Breast epithelium (tissue), 4 donors: ENCODE measurements around the gene IL12RB1. TPM values are rescaled to one million over a fixed set of nuclear protein-coding genes. Genes with fewer than 3 reads are reported as not detected.

Experiments used
- DNase-seq, 2 donors: peaks; one replicate each; pipeline ENCODE4 v3.0.0-alpha.2; 2019; ENCODE audit warnings: low spot score in 2 of 2
- H3K27ac ChIP-seq, 2 donors: fragments of 200-600 bp; sonication (generic) in 1 of 2; one replicate each; pipeline ENCODE4 v1.5.1; 2016 to 2019; ENCODE audit warnings: mild to moderate bottlenecking in 1 of 2
- H3K27me3 ChIP-seq, 2 donors: fragments of 200-600 bp; sonication (generic) in 1 of 2; one replicate each; pipeline versions ENCODE4 v1.5.1 to v1.6.0; 2017 to 2019; ENCODE audit warnings: control low read depth in 1 of 2, mild to moderate bottlenecking in 1 of 2
- H3K36me3 ChIP-seq: fragments of 200-600 bp; one replicate; pipeline ENCODE4 v1.5.1; 2019
- H3K4me1 ChIP-seq, 2 donors: fragments of 200-600 bp; sonication (generic); one replicate each; pipeline ENCODE4 v1.5.1; 2016 to 2019; ENCODE audit warnings: control low read depth in 1 of 2
- H3K4me3 ChIP-seq, 3 donors: fragments of 200-600 bp; sonication (generic); 1 replicate in 2 of 3; 2 replicates in 1 of 3; pipeline ENCODE4 v1.5.1; 2016 to 2019; ENCODE audit warnings: mild to moderate bottlenecking in 3 of 3, moderate library complexity in 2 of 3
- H3K9me3 ChIP-seq, 2 donors: fragments of 200-600 bp; sonication (generic) in 1 of 2; one replicate each; pipeline ENCODE4 v1.5.1; 2016 to 2019; ENCODE audit warnings: control low read depth in 1 of 2
- CTCF ChIP-seq, 3 donors: fragments of 450-650 bp; IDR thresholded peaks; one replicate each; pipeline ENCODE4 v1.5.1; 2016 to 2017; ENCODE audit warnings: antibody characterized with exemption in 3 of 3, mild to moderate bottlenecking in 3 of 3, moderate library complexity in 3 of 3
- POLR2A ChIP-seq: fragments of 450-650 bp; IDR thresholded peaks from one replicate; pipeline ENCODE4 v1.6.1; 2016; ENCODE audit warnings: antibody characterized with exemption, mild to moderate bottlenecking, moderate library complexity
- POLR2AphosphoS5 ChIP-seq, 3 donors: sonication (generic); formaldehyde crosslinking; IDR thresholded peaks; one replicate each; pipeline ENCODE4 v1.6.1; 2017; ENCODE audit warnings: antibody characterized with exemption in 3 of 3
- intact Hi-C: fragments of 100-400 bp; cut with DNase I; formaldehyde crosslinking; loops from one replicate; pipeline ENCODE4 v1.15.1; 2023; ENCODE audit warnings: low total_unique reads
- total RNA-seq, 3 donors: library from RNA; depleted of rRNA; stranded (reverse); fragments of >200 nt; gene quantifications; one replicate each; pipeline ENCODE4 v1.1.0, GENCODE V29; 2016

IL12RB1 gene
- total RNA-seq, 3 donors from 2014 or later = 0.98 to 2.1 (median 1.6) TPM

DNA sequence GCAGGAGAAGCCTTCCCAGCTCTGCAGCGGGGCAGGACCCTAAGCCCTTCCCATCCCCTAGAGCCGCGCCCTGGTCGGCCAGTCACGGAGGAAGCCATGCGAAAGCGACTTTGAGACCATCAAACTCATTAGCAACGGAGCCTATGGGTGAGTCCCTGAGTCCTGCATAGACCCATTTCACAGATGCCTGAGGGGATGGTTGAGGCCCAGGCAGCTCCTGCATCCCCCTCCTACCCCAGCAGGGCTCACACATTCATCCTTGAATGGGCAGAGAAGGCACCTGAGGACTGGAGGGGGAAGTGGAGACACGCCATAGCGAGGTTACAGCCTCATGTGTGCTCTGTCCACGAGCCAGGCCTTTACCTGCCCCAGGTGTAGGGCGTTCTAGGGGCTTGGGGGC is 42.1 kb upstream of the IL12RB1 start:
- Histone ChIP-seq H3K9me3 (no peaks in the 10 kb centered on the region), H3K27ac (no peak overlapping the region), H3K4me1 (no peaks in the 10 kb centered on the region), H3K4me3 (no peak overlapping the region), H3K36me3 (no peaks in the 10 kb centered on the region), H3K27me3 (no peaks in the 10 kb centered on the region)
- no peak for DNase-seq
- intact Hi-C loops = no loop called here
- no peak for TF ChIP-seq CTCF (IDR thresholded peaks at IDR 0.05)
- no peak for TF ChIP-seq POLR2AphosphoS5 (IDR thresholded peaks at IDR 0.05)
- no peak for TF ChIP-seq POLR2A

GRCh38 chr19:18128044-18128443 is 41.3 kb upstream of the IL12RB1 start:
- Histone ChIP-seq H3K4me3 (no peak overlapping the region), H3K9me3 (no peaks in the 10 kb centered on the region), H3K27me3 (no peaks in the 10 kb centered on the region), H3K4me1 (no peaks in the 10 kb centered on the region), H3K36me3 (no peaks in the 10 kb centered on the region), H3K27ac (no peak overlapping the region)
- TF ChIP-seq POLR2A (no peak), POLR2AphosphoS5 (IDR thresholded peaks at IDR 0.05) (no peak)
- intact Hi-C loops = no loop called here
- DNase-seq = no peak

GRCh38 chr19:18126097-18126496 is 39.4 kb upstream of the IL12RB1 start:
- H3K27ac ChIP-seq = no peak overlapping the region
- intact Hi-C loops = no loop called here
- no peaks in the 10 kb centered on the region for H3K9me3 ChIP-seq
- no peaks in the 10 kb centered on the region for H3K36me3 ChIP-seq
- no peak for TF ChIP-seq POLR2A
- TF ChIP-seq POLR2AphosphoS5 (IDR thresholded peaks at IDR 0.05) = no peak
- no peak for TF ChIP-seq CTCF (IDR thresholded peaks at IDR 0.05)
- H3K4me3 ChIP-seq = no peak overlapping the region
- no peaks in the 10 kb centered on the region for H3K27me3 ChIP-seq
- no peak for DNase-seq
- H3K4me1 ChIP-seq = no peaks in the 10 kb centered on the region

DNA sequence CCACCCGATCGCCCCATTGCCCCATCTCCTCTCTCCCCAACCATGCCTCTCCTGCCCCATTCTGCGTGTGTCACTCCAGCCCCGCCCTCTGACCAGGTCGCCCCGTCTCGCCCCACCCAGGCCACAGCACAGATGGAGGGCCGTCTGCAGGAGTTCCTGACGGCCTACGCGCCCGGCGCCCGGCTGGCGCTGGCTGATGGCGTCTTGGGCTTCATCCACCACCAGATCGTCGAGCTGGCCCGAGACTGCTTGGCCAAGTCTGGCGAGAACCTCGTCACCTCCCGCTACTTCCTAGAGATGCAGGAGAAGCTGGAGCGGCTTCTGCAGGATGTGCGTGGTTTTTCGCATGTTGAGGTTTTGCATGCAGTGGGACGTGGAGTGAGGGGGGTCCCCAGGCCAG is 37.1 kb upstream of the IL12RB1 start:
- TF ChIP-seq POLR2AphosphoS5 (IDR thresholded peaks at IDR 0.05) (no peak), POLR2A (no peak), CTCF (IDR thresholded peaks at IDR 0.05) (no peak)
- H3K27me3 ChIP-seq = no peaks in the 10 kb centered on the region
- H3K4me3 ChIP-seq = no peak overlapping the region
- peaks cover 0 to under 1% of the 10 kb centered on the region in 2 donors for H3K4me1 ChIP-seq
- no peaks in the 10 kb centered on the region for H3K36me3 ChIP-seq
- intact Hi-C loops = no loop called here
- H3K27ac ChIP-seq = no peak overlapping the region
- no peaks in the 10 kb centered on the region for H3K9me3 ChIP-seq
- no peak for DNase-seq

DNA sequence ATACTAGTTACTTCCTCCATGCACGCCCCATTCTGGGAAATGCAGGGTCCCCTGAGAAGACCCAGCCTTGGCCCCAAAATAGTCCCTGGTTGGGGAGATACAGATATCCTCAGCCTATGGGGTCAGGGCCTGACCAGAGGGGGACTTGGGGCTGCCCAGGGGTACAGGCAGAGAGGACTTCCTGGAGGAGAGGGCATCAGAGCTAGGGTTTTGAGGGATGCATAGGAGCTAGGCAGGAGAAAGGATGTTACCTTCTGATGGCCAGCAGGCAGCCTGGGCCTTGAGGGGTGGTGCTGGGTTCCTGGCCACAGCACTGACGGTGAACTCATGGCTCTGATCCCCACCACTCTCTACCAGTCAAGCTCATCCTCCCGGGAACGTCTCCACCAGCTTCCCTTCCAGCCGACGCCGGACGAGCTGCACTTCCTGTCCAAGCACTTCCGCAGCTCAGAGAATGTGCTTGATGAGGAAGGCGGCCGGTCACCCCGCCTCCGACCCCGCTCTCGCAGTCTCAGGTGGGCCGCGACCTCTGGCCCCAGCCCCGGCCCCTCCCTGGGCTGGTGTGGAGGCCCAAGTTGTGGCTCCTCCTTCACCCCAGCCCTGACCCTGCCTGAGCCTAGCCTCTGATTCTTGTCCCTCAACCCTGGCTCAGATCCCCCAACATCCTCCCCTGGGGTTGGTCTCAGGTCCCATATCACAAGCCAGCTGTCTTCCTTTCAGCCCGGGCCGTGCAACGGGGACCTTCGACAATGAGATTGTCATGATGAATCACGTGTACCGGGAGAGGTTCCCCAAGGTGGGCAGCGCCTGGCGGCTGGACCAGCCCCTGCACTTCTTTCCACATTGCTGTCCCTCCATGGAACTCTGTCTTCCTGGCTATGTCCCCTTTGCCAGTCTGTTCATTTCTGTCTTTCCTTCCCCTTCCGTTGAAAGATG is 36.4 kb upstream of the IL12RB1 start:
- Histone ChIP-seq H3K4me3 (no peak overlapping the region), H3K4me1 (peaks cover 0 to 8% of the 10 kb centered on the region in 2 donors), H3K9me3 (no peaks in the 10 kb centered on the region), H3K36me3 (no peaks in the 10 kb centered on the region), H3K27ac (no peak overlapping the region), H3K27me3 (no peaks in the 10 kb centered on the region)
- no peak for DNase-seq
- TF ChIP-seq POLR2A (no peak), CTCF (IDR thresholded peaks at IDR 0.05) (no peak), POLR2AphosphoS5 (IDR thresholded peaks at IDR 0.05) (no peak)
- intact Hi-C loops = no loop called here
